ENCODE data around the gene SKAP2. TPM values are rescaled to one million over a fixed set of nuclear protein-coding genes. Genes with fewer than 3 reads are reported as not detected.

SKAP2 gene
- total RNA-seq, 1 experiment from 2014 or later: 30.7 TPM

- ChIA-PET RAD21 (ENCODE audit: low non-redundant PET in 1 of 2, low total read pairs in 2 of 2, uncharacterized antibody in 2 of 2, unreplicated experiment in 2 of 2) (no interaction called here), POLR2A (no interaction called here), CTCF (interaction anchor here (1.5 to 4.1 kb wide), 2 partner anchors 9 to 322 kb away, joined by 4 to 26 read pairs; no protein-coding TSS in a partner anchor)
- Histone ChIP-seq H3K9me3 (ENCODE audit: control insufficient read depth in 1 of 2, insufficient read depth in 1 of 2, low read depth in 1 of 2, low read length in 2 of 2) (no peaks in the 10 kb centered on the region), H3K36me3 (ENCODE audit: control insufficient read depth in 1 of 2, insufficient read depth in 2 of 2, low read length in 2 of 2) (no peaks in the 10 kb centered on the region), H3K9ac (ENCODE audit: low read length) (no peak overlapping the region), H3K79me2 (ENCODE audit: insufficient read depth, low read length) (no peaks in the 10 kb centered on the region), H4K20me1 (ENCODE audit: insufficient read depth) (no peaks in the 10 kb centered on the region), H3K4me3 (replicated peaks in 1 of 2; ENCODE audit: low read depth in 1 of 2, low read length in 2 of 2) (no peak overlapping the region), H3K27me3 (ENCODE audit: insufficient read depth, low read length) (no peaks in the 10 kb centered on the region), H3K4me1 (ENCODE audit: control insufficient read depth in 1 of 2, insufficient read depth in 2 of 2, low read length in 2 of 2) (peaks cover 4 to 7% of the 10 kb centered on the region in 2 experiments; a peak in 3 of 4 replicates), H3K4me2 (ENCODE audit: low read length) (no peak overlapping the region), H2AFZ (ENCODE audit: low read depth, low read length, poor library complexity, severe bottlenecking) (no peak overlapping the region), H3K9me2 (ENCODE audit: insufficient read depth) (no peaks in the 10 kb centered on the region), H3K27ac (ENCODE audit: low read depth, low read length) (no peak overlapping the region)
- TF ChIP-seq ELF1 (IDR thresholded peaks at IDR 0.05; ENCODE audit: borderline replicate concordance, low read depth): no peak
- no peak for TF ChIP-seq ZFX (IDR thresholded peaks at IDR 0.05)
- TF ChIP-seq POLR2A (IDR thresholded peaks at IDR 0.05; ENCODE audit: borderline replicate concordance, extremely low read depth, insufficient read depth, insufficient read length): no peak
- no peak for TF ChIP-seq YY1 (IDR thresholded peaks at IDR 0.05; ENCODE audit: extremely low read depth, insufficient replicate concordance, low read depth, low read length)
- no peak for TF ChIP-seq EGR1 (IDR thresholded peaks at IDR 0.05; ENCODE audit: low read depth)
- TF ChIP-seq CEBPB (IDR thresholded peaks at IDR 0.05; ENCODE audit: low read depth): no peak
- intact Hi-C loops (cut with micrococcal nuclease): no loop called here
- DNase-seq (ENCODE audit: low read depth, low spot score) (no peak), ATAC-seq (no peak)
- no TSS peak for BruUV-seq (replicated peaks)
These were observed 173.0 kb downstream of the SKAP2 start for GRCh38 chr7:26691406-26691805.

GRCh38 chr7:26690135-26690805 is 174.1 kb downstream of the SKAP2 start:
- intact Hi-C loops (cut with micrococcal nuclease): no loop called here
- Histone ChIP-seq H3K36me3 (ENCODE audit: control insufficient read depth in 1 of 2, insufficient read depth in 2 of 2, low read length in 2 of 2) (no peaks in the 10 kb centered on the region), H3K9ac (ENCODE audit: low read length) (no peak overlapping the region), H3K79me2 (ENCODE audit: insufficient read depth, low read length) (no peaks in the 10 kb centered on the region), H3K27me3 (ENCODE audit: insufficient read depth, low read length) (no peaks in the 10 kb centered on the region), H3K4me3 (replicated peaks in 1 of 2; ENCODE audit: low read depth in 1 of 2, low read length in 2 of 2) (no peak overlapping the region), H3K4me1 (ENCODE audit: control insufficient read depth in 1 of 2, insufficient read depth in 2 of 2, low read length in 2 of 2) (peaks cover 4 to 11% of the 10 kb centered on the region in 2 experiments; a peak in 3 of 4 replicates), H3K9me3 (ENCODE audit: control insufficient read depth in 1 of 2, insufficient read depth in 1 of 2, low read depth in 1 of 2, low read length in 2 of 2) (no peaks in the 10 kb centered on the region), H2AFZ (ENCODE audit: low read depth, low read length, poor library complexity, severe bottlenecking) (no peak overlapping the region), H3K4me2 (ENCODE audit: low read length) (no peak overlapping the region), H3K9me2 (ENCODE audit: insufficient read depth) (no peaks in the 10 kb centered on the region), H3K27ac (ENCODE audit: low read depth, low read length) (no peak overlapping the region), H4K20me1 (ENCODE audit: insufficient read depth) (no peaks in the 10 kb centered on the region)
- RAD21 ChIA-PET (ENCODE audit: low non-redundant PET in 1 of 2, low total read pairs in 2 of 2, uncharacterized antibody in 2 of 2, unreplicated experiment in 2 of 2): no interaction called here
- no peak for TF ChIP-seq CEBPB (IDR thresholded peaks at IDR 0.05; ENCODE audit: low read depth)
- TF ChIP-seq FOSL1 (IDR thresholded peaks at IDR 0.05; ENCODE audit: low read depth): no peak
- DNase-seq (ENCODE audit: low read depth, low spot score): no peak
- no peak for ATAC-seq
- no TSS peak for BruUV-seq (replicated peaks)
- POLR2A ChIA-PET: no interaction called here
- CTCF ChIA-PET: interaction anchor here (1.0 to 1.5 kb wide), 3 partner anchors 22 to 490 kb away, joined by 3 to 4 read pairs (median 3); no protein-coding TSS in a partner anchor
